ENCODE results near the gene CPNE5. TPM values are rescaled to one million over a fixed set of nuclear protein-coding genes. Genes with fewer than 3 reads are reported as not detected.

The CPNE5 gene
- total RNA-seq, 6 experiments from 2014 or later, result 0.12 to 0.37 (median 0.26) TPM; not detected in 2

DNA sequence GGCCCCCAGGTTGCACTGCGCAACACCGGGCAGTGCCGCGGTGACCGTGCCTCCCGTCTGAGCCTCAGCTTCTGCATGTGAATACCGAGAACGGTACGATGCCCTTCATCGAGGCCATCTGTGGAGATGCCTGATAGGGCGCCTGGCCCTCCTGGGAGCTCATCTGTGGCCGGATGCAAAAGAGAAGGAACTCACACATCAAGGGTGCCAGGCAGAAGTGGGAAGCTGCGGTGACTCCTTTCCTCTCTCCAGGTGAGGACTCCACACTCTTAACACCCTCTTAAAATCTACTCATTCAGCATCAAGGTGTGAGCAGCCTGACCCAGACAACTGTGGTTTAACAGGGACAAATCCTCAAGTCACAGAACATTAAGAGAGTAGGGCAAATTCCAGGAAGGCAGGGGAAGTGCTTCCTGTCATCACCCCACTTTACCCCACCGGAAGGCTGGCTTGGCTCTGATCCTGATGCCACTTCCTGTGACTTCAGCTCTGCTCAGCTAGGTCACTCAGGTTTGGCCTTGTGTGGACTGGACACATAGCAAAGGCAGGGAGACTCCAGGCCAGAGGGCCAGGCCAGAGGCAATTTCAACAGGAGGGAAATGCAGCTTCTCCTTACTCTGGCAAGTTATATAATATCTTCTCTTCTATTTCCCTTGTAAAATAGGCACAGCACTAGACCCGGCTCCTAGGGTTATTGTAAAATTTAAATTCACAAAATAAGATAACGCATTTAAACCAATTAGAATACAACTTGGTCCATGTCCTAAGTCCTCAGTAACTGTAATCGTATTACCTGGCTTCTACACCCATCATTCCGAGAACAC is 69.4 kb downstream of the CPNE5 start:
- no peaks in the 10 kb centered on the region for H3K9me3 Mint-ChIP-seq
- peaks cover 40% of the 10 kb centered on the region for H3K4me1 Mint-ChIP-seq (ENCODE audit: low read depth)
- no peaks in the 10 kb centered on the region for H3K36me3 Mint-ChIP-seq (ENCODE audit: low read depth)
- DNase-seq, result peak; percentile 36
- H3K4me3 Mint-ChIP-seq, result peak overlapping the region; percentile 37; the same call in 1 of the 2 replicates
- no peaks in the 10 kb centered on the region; the same call in 1 of the 2 replicates for H3K27me3 Mint-ChIP-seq (ENCODE audit: insufficient read depth)
- TF ChIP-seq, protein P1, sequence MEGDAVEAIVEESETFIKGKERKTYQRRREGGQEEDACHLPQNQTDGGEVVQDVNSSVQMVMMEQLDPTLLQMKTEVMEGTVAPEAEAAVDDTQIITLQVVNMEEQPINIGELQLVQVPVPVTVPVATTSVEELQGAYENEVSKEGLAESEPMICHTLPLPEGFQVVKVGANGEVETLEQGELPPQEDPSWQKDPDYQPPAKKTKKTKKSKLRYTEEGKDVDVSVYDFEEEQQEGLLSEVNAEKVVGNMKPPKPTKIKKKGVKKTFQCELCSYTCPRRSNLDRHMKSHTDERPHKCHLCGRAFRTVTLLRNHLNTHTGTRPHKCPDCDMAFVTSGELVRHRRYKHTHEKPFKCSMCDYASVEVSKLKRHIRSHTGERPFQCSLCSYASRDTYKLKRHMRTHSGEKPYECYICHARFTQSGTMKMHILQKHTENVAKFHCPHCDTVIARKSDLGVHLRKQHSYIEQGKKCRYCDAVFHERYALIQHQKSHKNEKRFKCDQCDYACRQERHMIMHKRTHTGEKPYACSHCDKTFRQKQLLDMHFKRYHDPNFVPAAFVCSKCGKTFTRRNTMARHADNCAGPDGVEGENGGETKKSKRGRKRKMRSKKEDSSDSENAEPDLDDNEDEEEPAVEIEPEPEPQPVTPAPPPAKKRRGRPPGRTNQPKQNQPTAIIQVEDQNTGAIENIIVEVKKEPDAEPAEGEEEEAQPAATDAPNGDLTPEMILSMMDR (IDR thresholded peaks at IDR 0.05), result no peak
- peak overlapping the region; percentile 71 for H3K27ac Mint-ChIP-seq

DNA sequence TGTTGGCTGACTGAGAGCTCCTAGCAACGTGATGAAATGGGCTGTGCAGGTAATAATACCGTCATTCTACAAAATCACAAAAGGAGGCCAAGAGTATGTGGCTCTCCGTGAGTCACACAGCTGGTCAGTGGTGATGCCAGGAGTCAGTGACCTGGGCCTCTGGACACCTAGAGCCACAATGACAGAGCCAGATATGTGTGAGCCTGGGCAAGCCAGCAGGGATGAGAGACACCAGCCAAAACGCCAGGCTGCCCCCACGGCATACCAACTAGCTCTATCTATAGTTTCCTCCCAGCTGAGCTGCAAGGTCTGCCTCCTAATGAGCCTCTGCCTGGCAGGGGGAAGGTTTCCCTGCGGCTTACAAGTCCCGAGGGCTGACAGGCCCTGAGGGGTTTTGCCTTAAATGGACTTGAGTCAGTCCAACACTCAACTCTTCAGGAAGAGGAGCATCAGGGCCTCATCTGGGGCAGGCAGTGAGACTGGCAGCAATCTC is 70.0 kb downstream of the CPNE5 start:
- Mint-ChIP-seq H3K27ac (peak overlapping the region; percentile 71), H3K36me3 (ENCODE audit: low read depth) (no peaks in the 10 kb centered on the region), H3K27me3 (ENCODE audit: insufficient read depth) (no peaks in the 10 kb centered on the region; the same call in none of the 2 replicates), H3K4me1 (ENCODE audit: low read depth) (peaks cover 40% of the 10 kb centered on the region), H3K4me3 (no peak overlapping the region), H3K9me3 (no peaks in the 10 kb centered on the region)
- peak; percentile 15 for DNase-seq
- TF ChIP-seq, protein P1 (IDR thresholded peaks at IDR 0.05), result no peak

DNA sequence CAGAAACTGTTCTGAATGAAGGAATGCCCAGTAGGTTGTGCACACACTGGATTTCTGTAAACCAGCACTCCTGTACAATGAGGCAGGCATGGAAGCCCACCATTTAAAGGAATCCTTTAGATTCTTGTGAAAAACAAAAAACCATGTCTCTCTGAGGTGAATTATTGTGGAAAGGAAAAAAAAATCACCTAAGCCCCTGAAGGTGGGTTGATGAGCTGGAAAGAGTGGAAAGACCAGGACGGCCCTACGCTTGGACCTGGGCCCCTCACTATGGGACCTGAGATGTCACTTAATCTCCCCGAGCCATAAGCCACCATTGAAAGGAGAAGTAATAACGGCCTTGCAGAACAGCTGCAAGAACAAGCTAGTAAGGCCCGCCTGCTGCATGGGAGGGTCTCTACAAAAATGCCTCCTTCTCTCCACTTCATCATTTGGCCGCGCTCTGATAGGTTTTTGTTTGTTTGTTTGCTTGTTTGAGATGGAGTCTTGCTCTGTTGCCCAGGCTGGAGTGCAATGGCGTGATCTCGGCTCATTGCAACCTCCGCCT is 72.8 kb downstream of the CPNE5 start:
- H3K4me1 Mint-ChIP-seq (ENCODE audit: low read depth), result peaks cover 40% of the 10 kb centered on the region
- H3K9me3 Mint-ChIP-seq, result no peaks in the 10 kb centered on the region
- no peak for DNase-seq
- H3K36me3 Mint-ChIP-seq (ENCODE audit: low read depth), result no peaks in the 10 kb centered on the region
- no peak overlapping the region for H3K27ac Mint-ChIP-seq
- H3K27me3 Mint-ChIP-seq (ENCODE audit: insufficient read depth), result peaks cover under 1% of the 10 kb centered on the region; the same call in 1 of the 2 replicates
- TF ChIP-seq, protein P1 (IDR thresholded peaks at IDR 0.05), result 0 out of 2 replicates have a peak, but pooled peaks have one; percentile 41
- H3K4me3 Mint-ChIP-seq, result no peak overlapping the region

DNA sequence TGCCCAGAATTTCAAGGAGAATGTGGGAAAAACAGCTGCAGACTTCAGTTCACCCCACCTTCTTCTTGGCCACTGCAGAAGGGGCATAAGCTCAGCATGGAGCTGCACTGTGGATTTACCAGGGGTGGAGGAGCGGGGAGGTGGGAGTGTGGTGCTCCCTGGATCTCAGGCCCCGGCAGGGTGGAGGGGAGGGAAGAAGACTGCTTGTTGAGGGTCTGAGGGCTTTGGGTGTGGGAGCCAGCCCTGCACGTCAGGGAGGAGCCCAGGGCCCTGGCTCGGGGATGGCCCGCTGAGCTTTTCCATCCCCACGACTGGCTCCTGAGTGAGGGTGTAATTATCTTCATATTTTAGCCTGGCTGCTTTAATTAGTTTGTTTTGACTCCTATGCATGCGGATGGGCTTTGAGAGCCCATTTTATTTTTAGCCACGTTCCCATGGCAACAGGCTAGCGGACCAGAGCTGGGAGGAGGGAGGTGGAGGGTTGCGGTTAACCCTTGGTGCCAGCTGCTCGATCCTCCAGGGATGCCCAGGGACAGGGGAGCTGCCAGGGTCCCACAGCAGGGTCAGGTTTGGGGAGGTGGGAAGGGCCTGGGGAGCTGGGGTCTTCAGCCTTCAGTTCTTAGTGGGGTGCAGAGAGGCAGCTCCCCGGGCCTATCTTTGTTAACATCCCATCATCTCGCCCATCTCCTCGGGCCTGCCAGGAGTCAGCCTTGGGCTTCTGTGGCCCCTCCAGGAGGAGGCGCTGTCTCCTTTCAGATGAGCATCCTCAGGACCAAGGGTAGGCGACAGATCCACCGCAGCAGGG is 73.4 kb downstream of the CPNE5 start:
- Mint-ChIP-seq H3K36me3 (ENCODE audit: low read depth) (no peaks in the 10 kb centered on the region), H3K4me1 (ENCODE audit: low read depth) (peaks cover 34% of the 10 kb centered on the region), H3K27ac (no peak overlapping the region), H3K4me3 (no peak overlapping the region), H3K9me3 (no peaks in the 10 kb centered on the region), H3K27me3 (ENCODE audit: insufficient read depth) (peaks cover 3% of the 10 kb centered on the region; the same call in 1 of the 2 replicates)
- DNase-seq, result peak; percentile 82
- TF ChIP-seq, protein P1 (IDR thresholded peaks at IDR 0.05), result peak; percentile 95

DNA sequence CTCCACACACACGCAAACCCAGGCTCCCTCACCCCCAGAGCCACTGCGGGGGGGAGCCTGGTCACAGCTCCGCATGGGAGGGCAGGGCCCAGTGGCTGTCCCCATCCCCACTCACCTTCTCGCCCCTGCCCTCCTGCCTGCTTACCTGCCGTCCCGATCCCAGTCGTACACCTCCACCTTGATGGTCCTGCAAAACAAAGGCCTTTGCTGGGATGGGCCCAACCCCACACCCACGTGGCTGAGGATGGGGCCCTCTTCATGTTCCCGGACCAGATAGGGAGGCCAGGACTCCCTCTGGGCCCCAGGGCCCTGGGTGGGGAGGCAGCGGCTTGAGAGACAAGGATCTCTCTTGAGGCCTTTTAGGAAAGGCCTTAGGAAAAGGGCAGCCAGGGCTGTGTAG is 74.1 kb downstream of the CPNE5 start:
- no peak for DNase-seq
- Mint-ChIP-seq H3K4me3 (no peak overlapping the region), H3K27ac (no peak overlapping the region), H3K36me3 (ENCODE audit: low read depth) (no peaks in the 10 kb centered on the region), H3K9me3 (no peaks in the 10 kb centered on the region), H3K4me1 (ENCODE audit: low read depth) (peaks cover 28% of the 10 kb centered on the region), H3K27me3 (ENCODE audit: insufficient read depth) (peaks cover 3% of the 10 kb centered on the region; the same call in 1 of the 2 replicates)
- TF ChIP-seq, protein P1 (IDR thresholded peaks at IDR 0.05), result no peak
